Measurements from ENCODE around the gene MINDY2.

Gene MINDY2

DNA sequence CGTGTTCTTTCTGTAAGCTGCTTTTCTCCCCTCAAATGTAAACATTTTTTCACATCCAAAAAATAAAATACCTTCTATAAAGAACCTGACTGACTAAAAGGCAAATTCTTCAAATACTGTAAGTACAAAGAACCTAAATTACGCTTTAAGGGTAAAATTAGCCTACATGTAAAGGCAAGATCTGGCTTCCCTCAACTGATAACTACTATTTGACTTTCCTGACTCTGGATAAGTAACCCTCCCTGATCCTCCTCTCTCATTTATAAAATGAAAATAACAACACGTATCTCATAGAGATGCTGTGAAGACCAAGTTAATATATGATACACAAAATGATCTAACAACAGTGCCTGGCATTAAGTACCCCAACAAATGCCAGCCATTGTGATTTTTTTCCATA lies 33.8 kb upstream of the MINDY2 start:
- no peak overlapping the region for H3K4me3 ChIP-seq
- H3K9me3 ChIP-seq (ENCODE audit: low read depth, low read length), result no peaks in the 10 kb centered on the region
- no peak overlapping the region for H3K27ac ChIP-seq
- DNase-seq (ENCODE audit: low read depth, low spot score), result no peak
- no peaks in the 10 kb centered on the region for H3K36me3 ChIP-seq (ENCODE audit: insufficient read depth, low read length)
- no peak for TF ChIP-seq EZH2 (IDR thresholded peaks at IDR 0.05)
- no peak for TF ChIP-seq FOXP2 (optimal IDR thresholded peaks at IDR 0.05; ENCODE audit: control extremely low read depth, extremely low read length, insufficient read depth)
- TF ChIP-seq POLR2AphosphoS5 (IDR thresholded peaks at IDR 0.05; ENCODE audit: borderline replicate concordance, low read depth, low read length), result no peak
- H3K9ac ChIP-seq (ENCODE audit: insufficient read length), result no peak overlapping the region

DNA sequence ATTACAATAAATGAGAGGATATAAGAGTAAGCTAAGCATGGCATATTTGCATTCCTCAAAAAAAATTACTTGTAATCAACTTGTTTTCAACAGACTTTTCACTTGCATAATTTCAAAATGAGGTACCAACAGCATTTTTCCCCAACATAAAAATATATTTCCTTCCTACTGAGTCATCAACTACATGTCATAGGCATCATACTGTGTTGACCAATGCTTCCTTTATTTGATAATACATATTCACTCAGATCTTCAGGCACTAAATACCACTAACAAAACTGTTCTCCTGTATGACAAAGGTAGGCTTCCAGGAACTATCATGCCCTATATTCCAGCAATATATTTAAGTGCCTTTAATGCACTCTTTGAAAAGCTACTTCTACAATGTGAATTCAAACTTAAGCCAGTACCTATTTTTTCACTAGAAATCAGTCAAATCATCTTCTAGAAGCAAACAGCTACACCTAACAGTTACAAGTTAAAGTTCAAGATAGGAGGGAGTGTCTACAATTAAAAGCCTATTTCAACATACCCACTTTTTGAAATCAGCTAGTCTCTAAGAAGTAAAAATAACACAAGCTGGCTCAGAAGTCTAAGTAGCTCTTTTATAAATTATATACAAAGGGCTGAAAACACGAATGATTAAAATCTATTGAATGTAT lies 32.9 kb upstream of the MINDY2 start:
- Histone ChIP-seq H3K9ac (ENCODE audit: insufficient read length) (no peak overlapping the region), H3K36me3 (ENCODE audit: insufficient read depth, low read length) (no peaks in the 10 kb centered on the region), H3K9me3 (ENCODE audit: low read depth, low read length) (no peaks in the 10 kb centered on the region), H3K27ac (no peak overlapping the region), H3K4me3 (no peak overlapping the region)
- no peak for DNase-seq (ENCODE audit: low read depth, low spot score)
- no peak for TF ChIP-seq POLR2AphosphoS5 (IDR thresholded peaks at IDR 0.05; ENCODE audit: borderline replicate concordance, low read depth, low read length)
- no peak for TF ChIP-seq FOXP2 (optimal IDR thresholded peaks at IDR 0.05; ENCODE audit: control extremely low read depth, extremely low read length, insufficient read depth)
- no peak for TF ChIP-seq EZH2 (IDR thresholded peaks at IDR 0.05)

DNA sequence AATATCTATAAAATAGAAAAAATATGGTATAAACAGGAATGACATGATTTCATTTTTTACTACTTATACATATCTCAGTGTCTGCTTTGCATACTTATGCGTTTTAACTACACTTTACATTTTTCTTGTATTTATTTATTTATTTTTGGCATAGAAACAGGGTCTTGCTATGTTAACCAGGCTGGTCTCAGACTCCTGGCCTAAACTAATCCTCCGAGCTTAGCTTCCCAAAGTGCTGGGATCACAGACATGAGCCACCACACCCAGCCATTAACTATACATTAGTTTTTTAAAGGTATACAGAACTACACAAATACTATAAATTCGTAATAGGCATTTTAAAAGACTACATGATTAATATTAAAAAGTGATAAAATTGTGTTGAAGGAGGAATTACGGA lies 30.7 kb upstream of the MINDY2 start:
- Histone ChIP-seq H3K9me3 (ENCODE audit: low read depth, low read length) (no peaks in the 10 kb centered on the region), H3K9ac (ENCODE audit: insufficient read length) (no peak overlapping the region), H3K4me3 (no peak overlapping the region), H3K27ac (no peak overlapping the region), H3K36me3 (ENCODE audit: insufficient read depth, low read length) (no peaks in the 10 kb centered on the region)
- TF ChIP-seq POLR2AphosphoS5 (IDR thresholded peaks at IDR 0.05; ENCODE audit: borderline replicate concordance, low read depth, low read length) (no peak), FOXP2 (optimal IDR thresholded peaks at IDR 0.05; ENCODE audit: control extremely low read depth, extremely low read length, insufficient read depth) (no peak), EZH2 (IDR thresholded peaks at IDR 0.05) (no peak)
- DNase-seq (ENCODE audit: low read depth, low spot score), result no peak

DNA sequence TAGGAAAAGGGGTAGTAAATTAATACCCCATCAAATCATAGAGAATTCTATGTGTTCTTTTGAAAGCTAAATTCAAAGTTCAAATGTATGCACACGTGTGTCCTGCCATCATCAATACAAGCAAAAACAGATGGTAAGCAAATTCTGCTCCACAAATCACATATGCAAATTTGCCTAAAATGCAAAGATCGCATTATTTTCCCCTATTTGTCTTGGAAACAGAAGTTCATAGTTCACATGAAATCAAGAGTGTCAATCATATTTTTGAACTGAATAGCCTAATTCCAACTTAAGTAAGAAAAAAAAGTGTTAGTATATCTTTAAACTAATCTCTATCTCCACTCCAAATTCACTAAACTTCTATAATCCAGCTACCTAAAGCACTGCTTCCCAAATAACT lies 30.1 kb upstream of the MINDY2 start:
- no peak for DNase-seq (ENCODE audit: low read depth, low spot score)
- H3K9ac ChIP-seq (ENCODE audit: insufficient read length), result no peak overlapping the region
- H3K4me3 ChIP-seq, result peak overlapping the region; percentile 18; the same call in 1 of the 2 replicates
- no peak overlapping the region for H3K27ac ChIP-seq
- H3K9me3 ChIP-seq (ENCODE audit: low read depth, low read length), result no peaks in the 10 kb centered on the region
- TF ChIP-seq EZH2 (IDR thresholded peaks at IDR 0.05) (no peak), POLR2AphosphoS5 (IDR thresholded peaks at IDR 0.05; ENCODE audit: borderline replicate concordance, low read depth, low read length) (no peak)
- no peaks in the 10 kb centered on the region for H3K36me3 ChIP-seq (ENCODE audit: insufficient read depth, low read length)

DNA sequence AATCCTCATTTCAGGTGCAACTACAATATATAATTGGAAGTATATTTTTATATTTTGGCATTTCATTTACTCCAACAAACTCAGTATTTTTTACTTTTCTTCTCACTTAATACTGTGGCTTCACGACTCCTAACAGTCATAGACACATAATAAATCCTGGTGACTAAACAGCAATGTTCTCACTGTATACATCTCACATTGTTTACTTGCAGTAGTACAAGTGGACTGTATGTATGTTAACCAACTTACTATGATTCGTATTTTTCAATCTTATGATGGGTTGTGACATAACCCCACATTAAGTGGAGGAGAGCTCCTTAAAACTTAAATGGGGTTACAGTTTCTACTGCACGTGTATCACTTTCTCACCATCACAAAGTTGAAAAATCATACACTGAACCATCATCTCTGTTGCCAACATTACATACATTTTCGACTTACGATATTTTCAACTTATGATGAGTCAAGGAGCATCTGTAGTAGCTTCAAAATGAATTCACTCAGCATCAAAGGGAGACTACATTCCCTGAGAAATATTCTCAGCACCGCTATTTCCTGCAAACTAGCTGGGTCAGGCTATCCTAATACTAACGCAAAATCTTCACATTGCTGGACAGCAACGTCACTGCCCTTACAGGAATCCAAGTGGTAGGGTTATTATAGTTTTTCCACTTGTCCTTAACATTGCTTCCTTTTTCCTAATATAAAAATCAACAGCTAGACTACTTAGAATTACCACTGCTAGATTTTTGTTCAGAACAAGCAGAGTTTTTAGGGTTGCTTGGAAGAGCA lies 28.9 kb upstream of the MINDY2 start:
- no peak overlapping the region for H3K27ac ChIP-seq
- H3K4me3 ChIP-seq, result no peak overlapping the region
- H3K36me3 ChIP-seq (ENCODE audit: insufficient read depth, low read length), result no peaks in the 10 kb centered on the region
- TF ChIP-seq FOXP2 (optimal IDR thresholded peaks at IDR 0.05; ENCODE audit: control extremely low read depth, extremely low read length, insufficient read depth) (no peak), POLR2AphosphoS5 (IDR thresholded peaks at IDR 0.05; ENCODE audit: borderline replicate concordance, low read depth, low read length) (no peak)
- no peak overlapping the region for H3K9ac ChIP-seq (ENCODE audit: insufficient read length)
- no peaks in the 10 kb centered on the region for H3K9me3 ChIP-seq (ENCODE audit: low read depth, low read length)
- no peak for DNase-seq (ENCODE audit: low read depth, low spot score)

DNA sequence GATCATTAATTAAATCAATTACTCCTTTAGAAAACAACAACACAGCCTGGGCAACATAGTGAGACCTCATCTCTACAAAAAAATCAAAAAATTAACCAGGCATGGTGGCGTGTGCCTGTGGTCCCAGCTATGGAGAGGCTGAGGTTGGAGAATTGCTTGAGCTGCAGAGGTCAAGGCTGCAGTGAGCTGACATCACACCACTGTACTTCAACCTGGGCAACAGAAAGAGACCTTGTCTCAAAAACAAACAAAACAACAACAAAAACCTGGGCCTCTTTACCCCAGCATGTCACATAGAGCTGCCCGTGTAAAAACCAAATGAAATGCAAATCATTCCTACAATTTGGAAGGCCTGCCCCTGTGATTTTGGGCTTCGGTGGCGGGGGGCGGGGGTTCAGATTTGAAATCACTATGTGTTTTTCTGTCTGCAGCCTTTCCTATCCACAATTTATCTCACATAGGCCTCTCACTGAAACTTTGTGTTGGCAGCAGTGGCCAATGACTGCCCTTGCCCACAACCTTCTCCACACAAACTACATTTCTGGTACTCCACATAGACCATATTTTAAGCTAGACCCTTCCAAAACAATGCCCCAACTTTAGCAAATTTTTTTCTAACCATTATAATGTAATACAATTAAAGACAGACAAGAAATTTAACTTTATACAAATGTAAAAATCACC lies 28.1 kb upstream of the MINDY2 start:
- Histone ChIP-seq H3K27ac (no peak overlapping the region), H3K36me3 (ENCODE audit: insufficient read depth, low read length) (no peaks in the 10 kb centered on the region), H3K9ac (ENCODE audit: insufficient read length) (no peak overlapping the region), H3K9me3 (ENCODE audit: low read depth, low read length) (no peaks in the 10 kb centered on the region), H3K4me3 (no peak overlapping the region)
- DNase-seq (ENCODE audit: low read depth, low spot score), result no peak
- TF ChIP-seq FOXP2 (optimal IDR thresholded peaks at IDR 0.05; ENCODE audit: control extremely low read depth, extremely low read length, insufficient read depth) (no peak), POLR2AphosphoS5 (IDR thresholded peaks at IDR 0.05; ENCODE audit: borderline replicate concordance, low read depth, low read length) (no peak), EZH2 (IDR thresholded peaks at IDR 0.05) (no peak)

DNA sequence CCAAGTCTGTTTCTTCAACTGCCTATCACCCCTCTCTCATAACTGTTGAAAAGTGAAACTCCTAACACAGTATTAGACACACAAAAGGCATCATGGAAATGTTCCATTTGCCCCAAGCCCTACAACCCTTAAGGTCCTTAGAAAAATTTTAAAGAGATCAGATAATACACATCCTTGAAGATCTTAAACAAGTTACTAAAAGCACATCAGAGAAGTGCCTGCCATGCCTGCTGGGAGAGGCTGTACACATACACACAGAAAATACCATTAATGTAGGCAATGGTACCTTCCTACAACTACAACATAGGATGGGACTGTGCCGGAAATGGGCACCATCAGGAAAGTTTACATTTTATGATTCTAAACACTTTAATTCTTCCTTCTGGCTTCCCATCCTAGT lies 24.9 kb upstream of the MINDY2 start:
- Histone ChIP-seq H3K4me3 (no peak overlapping the region), H3K9ac (ENCODE audit: insufficient read length) (no peak overlapping the region)

DNA sequence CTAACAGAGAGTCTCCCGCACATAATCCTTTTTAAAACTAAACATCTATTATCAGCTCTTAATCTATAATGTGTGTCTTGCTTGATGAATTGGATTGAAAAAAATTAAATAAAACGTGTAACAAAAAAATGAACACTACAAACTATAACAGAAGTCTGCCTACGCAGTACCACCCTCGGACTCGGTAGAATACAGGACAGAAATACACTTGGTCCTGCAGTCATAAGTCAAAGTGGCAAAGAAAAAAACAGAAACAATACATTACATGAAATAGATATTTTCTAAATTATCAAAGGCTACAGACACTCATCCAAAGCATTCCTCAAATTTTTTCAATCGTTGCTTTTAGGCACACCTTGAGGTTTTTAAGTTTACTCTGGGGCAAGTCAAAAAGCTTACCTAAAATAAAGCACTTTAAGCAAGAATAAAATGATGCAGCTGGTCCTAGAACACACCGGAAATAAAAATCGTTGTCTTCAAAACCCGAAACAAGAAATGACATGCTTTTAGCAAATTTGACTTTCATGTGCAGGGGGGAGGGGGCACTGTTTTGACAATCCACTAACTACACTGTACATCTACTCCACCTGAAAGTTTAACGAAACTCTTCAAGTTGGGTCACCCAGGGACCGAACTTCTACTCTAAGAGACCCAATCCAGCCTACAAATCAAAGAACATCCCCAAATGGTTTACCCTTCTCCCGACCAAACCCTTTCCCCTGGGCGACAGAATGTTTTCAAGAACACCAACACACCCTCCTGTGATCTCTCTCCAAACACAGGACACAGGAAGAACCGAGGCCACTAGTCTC lies 22.9 kb upstream of the MINDY2 start:
- Histone ChIP-seq H3K4me3 (peak overlapping the region; percentile 80), H3K36me3 (ENCODE audit: insufficient read depth, low read length) (no peaks in the 10 kb centered on the region), H3K9ac (ENCODE audit: insufficient read length) (peak overlapping the region; percentile 65), H3K27ac (no peak overlapping the region), H3K9me3 (ENCODE audit: low read depth, low read length) (no peaks in the 10 kb centered on the region)
- TF ChIP-seq FOXP2 (optimal IDR thresholded peaks at IDR 0.05; ENCODE audit: control extremely low read depth, extremely low read length, insufficient read depth), result no peak
- no peak for TF ChIP-seq EZH2 (IDR thresholded peaks at IDR 0.05)
- TF ChIP-seq POLR2AphosphoS5 (IDR thresholded peaks at IDR 0.05; ENCODE audit: borderline replicate concordance, low read depth, low read length), result no peak
- DNase-seq (ENCODE audit: low read depth, low spot score), result no peak

More for the DNA sequence above, 24.9 kb upstream of the MINDY2 start:
- no peak for TF ChIP-seq POLR2AphosphoS5 (IDR thresholded peaks at IDR 0.05; ENCODE audit: borderline replicate concordance, low read depth, low read length)
- TF ChIP-seq EZH2 (IDR thresholded peaks at IDR 0.05), result no peak
- TF ChIP-seq FOXP2 (optimal IDR thresholded peaks at IDR 0.05; ENCODE audit: control extremely low read depth, extremely low read length, insufficient read depth), result no peak
- H3K9me3 ChIP-seq (ENCODE audit: low read depth, low read length), result no peaks in the 10 kb centered on the region
- DNase-seq (ENCODE audit: low read depth, low spot score), result no peak
- H3K27ac ChIP-seq, result no peak overlapping the region
- no peaks in the 10 kb centered on the region for H3K36me3 ChIP-seq (ENCODE audit: insufficient read depth, low read length)
